ENCODE results near the gene STK24.
"Not testable (repeated sequence)": the region's sequence is repeated elsewhere in the genome, so short reads cannot be mapped to it uniquely, and the experiment has no call there.

The STK24 gene

GRCh38 chr13:98428256-98428966 lies 148.5 kb downstream of the STK24 start:
- DNase-seq = no peak

GRCh38 chr13:98427331-98427995 lies 149.4 kb downstream of the STK24 start:
- no peak for DNase-seq

GRCh38 chr13:98423417-98423816 lies 153.5 kb downstream of the STK24 start:
- no peak for DNase-seq

- no peak for DNase-seq
Observed at GRCh38 chr13:98422046-98422445, 154.9 kb downstream of the STK24 start.

GRCh38 chr13:98420554-98421175 lies 156.2 kb downstream of the STK24 start:
- DNase-seq = no peak

- DNase-seq = no peak
Observed at GRCh38 chr13:98419786-98420553, 156.9 kb downstream of the STK24 start.

GRCh38 chr13:98416408-98416807 lies 160.5 kb downstream of the STK24 start:
- DNase-seq = no peak

- DNase-seq = no peak
Observed at GRCh38 chr13:98415326-98416070, 161.4 kb downstream of the STK24 start.

- DNase-seq = no peak
Observed at GRCh38 chr13:98413796-98414195, 163.1 kb downstream of the STK24 start.

- DNase-seq = not testable (repeated sequence)
Observed at GRCh38 chr13:98413278-98413677, 163.6 kb downstream of the STK24 start.

- DNase-seq = no peak
Observed at GRCh38 chr13:98411617-98412265, 165.2 kb downstream of the STK24 start.

- DNase-seq = no peak
Observed at GRCh38 chr13:98411013-98411412, 165.9 kb downstream of the STK24 start.

GRCh38 chr13:98410612-98411011 lies 166.3 kb downstream of the STK24 start:
- DNase-seq = no peak

- no peak for DNase-seq
Observed at GRCh38 chr13:98409281-98409680, 167.6 kb downstream of the STK24 start.

GRCh38 chr13:98407575-98407974 lies 169.3 kb downstream of the STK24 start:
- no peak for DNase-seq

GRCh38 chr13:98406971-98407370 lies 169.9 kb downstream of the STK24 start:
- DNase-seq = no peak

- no peak for DNase-seq
Observed at GRCh38 chr13:98406427-98406826, 170.5 kb downstream of the STK24 start.

GRCh38 chr13:98405690-98406344 lies 171.1 kb downstream of the STK24 start:
- DNase-seq = no peak

GRCh38 chr13:98405107-98405571 lies 171.8 kb downstream of the STK24 start:
- no peak for DNase-seq

- no peak for DNase-seq
Observed at GRCh38 chr13:98403076-98403475, 173.8 kb downstream of the STK24 start.

- no peak for DNase-seq
Observed at GRCh38 chr13:98401934-98402333, 175.0 kb downstream of the STK24 start.
